ENCODE measurements around the gene MAGED2.
A peak's percentile ranks its signal among the peaks of the same experiment; 100 is the strongest.
"Not testable (repeated sequence)": the region's sequence is repeated elsewhere in the genome, so short reads cannot be mapped to it uniquely, and the experiment has no call there.

Gene MAGED2

DNA sequence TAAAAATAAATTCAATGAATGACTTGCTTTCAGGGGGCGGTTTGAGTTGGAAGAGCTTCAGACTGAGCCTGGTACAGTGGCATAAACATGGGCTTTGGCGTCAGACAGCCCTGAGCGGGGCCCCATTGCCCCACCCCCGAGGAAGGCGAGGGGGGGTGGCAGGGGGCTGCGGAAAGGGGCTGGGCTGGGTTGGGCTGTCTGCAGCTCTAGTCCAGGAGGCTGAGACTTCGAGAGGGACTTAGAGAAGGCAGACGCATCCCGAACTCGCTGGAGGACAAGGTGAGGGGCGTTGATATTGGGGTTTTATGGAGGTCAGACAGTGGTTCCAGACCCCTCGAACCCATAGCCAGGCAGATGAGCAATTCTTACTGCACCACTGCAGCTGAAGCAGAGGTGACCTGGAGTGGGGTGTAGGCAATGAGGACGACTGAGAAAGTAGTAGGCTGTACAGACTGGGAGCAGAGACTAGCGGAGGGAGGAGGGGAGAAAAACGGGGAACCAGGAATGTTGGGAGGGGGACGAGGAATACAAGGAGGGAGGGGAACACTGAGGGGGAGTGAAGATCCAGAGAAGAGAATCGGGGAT is at the start of gene MAGED2:
MAGED2 (plus strand) TSS at position 222 of the 585 bp plus-strand sequence. CDS start 1,587 bp downstream, outside the sequence.
- Histone ChIP-seq H3K4me1 (ENCODE audit: control insufficient read depth, low read length) (peaks cover 16% of the 10 kb centered on the region), H3K9me3 (ENCODE audit: control insufficient read depth, insufficient read depth, low read length) (no peaks in the 10 kb centered on the region), H3K4me2 (ENCODE audit: low read length) (peak within 1 kb of the TSS; percentile 73), H3K9me2 (replicated peaks; ENCODE audit: control insufficient read depth, low read length) (no peaks in the 10 kb centered on the region), H3K79me2 (ENCODE audit: control insufficient read depth, low read length) (peaks cover 6% of the 10 kb centered on the region), H4K20me1 (ENCODE audit: control insufficient read depth, insufficient read depth, low read depth, low read length) (no peaks in the 10 kb centered on the region), H3K27me3 (ENCODE audit: control insufficient read depth, low read length) (peaks cover 5% of the 10 kb centered on the region; the same call in 1 of the 2 replicates), H3K4me3 (ENCODE audit: low read length) (peak within 1 kb of the TSS; percentile 89), H3F3A (ENCODE audit: control insufficient read depth, insufficient read depth) (no peaks in the 10 kb centered on the region), H3K27ac (ENCODE audit: low read depth, low read length) (peak within 1 kb of the TSS; percentile 32), H3K36me3 (ENCODE audit: control insufficient read depth, low read length) (no peaks in the 10 kb centered on the region)
- no peak for TF ChIP-seq CTCF (IDR thresholded peaks at IDR 0.05; ENCODE audit: low read depth, low read length, poor library complexity, severe bottlenecking)
- TF ChIP-seq EZH2phosphoT487 (IDR thresholded peaks at IDR 0.05; ENCODE audit: borderline replicate concordance, low read length): no peak

- no peaks in the 10 kb centered on the region for H3K9me2 ChIP-seq (replicated peaks; ENCODE audit: control insufficient read depth, low read length)
- H3K4me2 ChIP-seq (ENCODE audit: low read length): no peak overlapping the region
- no peaks in the 10 kb centered on the region for H3K36me3 ChIP-seq (ENCODE audit: control insufficient read depth, low read length)
- no peaks in the 10 kb centered on the region for H4K20me1 ChIP-seq (ENCODE audit: control insufficient read depth, insufficient read depth, low read depth, low read length)
- H3K4me1 ChIP-seq (ENCODE audit: control insufficient read depth, low read length): no peaks in the 10 kb centered on the region
- H3K27ac ChIP-seq (ENCODE audit: low read depth, low read length): no peak overlapping the region
- H3K4me3 ChIP-seq (ENCODE audit: low read length): no peak overlapping the region
- H3K9me3 ChIP-seq (ENCODE audit: control insufficient read depth, insufficient read depth, low read length): no peaks in the 10 kb centered on the region
- TF ChIP-seq EZH2phosphoT487 (IDR thresholded peaks at IDR 0.05; ENCODE audit: borderline replicate concordance, low read length) (no peak), CTCF (IDR thresholded peaks at IDR 0.05; ENCODE audit: low read depth, low read length, poor library complexity, severe bottlenecking) (no peak)
- H3K79me2 ChIP-seq (ENCODE audit: control insufficient read depth, low read length): no peaks in the 10 kb centered on the region
- H3F3A ChIP-seq (ENCODE audit: control insufficient read depth, insufficient read depth): no peaks in the 10 kb centered on the region
- no peaks in the 10 kb centered on the region for H3K27me3 ChIP-seq (ENCODE audit: control insufficient read depth, low read length)
These were observed 49.2 kb upstream of the MAGED2 start for GRCh38 chrX:54758114-54759055.

DNA sequence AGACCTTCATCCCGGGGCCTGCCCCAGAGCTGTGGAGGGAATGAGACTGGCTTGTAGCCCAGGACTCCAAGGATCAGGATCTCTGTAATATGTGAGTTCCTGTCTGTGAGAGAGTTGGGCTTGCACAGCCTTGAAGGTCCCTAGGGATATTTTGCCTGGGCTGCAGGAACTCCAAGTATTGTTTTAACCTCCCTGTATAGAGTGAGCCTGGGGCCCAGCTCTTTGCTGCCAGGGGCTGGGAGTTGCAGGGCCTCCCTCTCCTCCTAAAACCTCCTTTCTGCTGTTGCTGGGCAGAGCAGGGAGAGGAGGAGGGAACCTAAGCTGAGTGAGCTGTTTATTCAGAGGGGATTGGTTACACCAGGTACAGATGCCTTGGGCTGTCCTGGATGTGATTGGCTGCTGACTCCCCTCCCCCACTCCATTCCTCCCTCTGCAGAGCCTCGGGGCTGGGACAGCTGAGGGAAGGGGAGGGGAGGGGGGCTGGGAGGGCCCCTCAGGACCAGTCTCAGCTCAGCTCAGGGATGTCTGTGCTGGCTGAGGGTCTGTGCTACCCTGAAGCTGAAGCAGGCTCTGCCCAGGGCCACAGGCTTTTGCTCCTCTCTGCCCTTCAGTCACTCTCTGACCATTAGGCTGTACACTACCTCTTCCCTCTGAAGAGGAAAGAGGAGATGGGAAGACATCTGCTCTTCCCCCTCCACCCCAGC is 33.0 kb upstream of the MAGED2 start:
- not testable (repeated sequence) for H3K9me3 ChIP-seq (ENCODE audit: control insufficient read depth, insufficient read depth, low read length); H3F3A ChIP-seq (ENCODE audit: control insufficient read depth, insufficient read depth); H3K79me2 ChIP-seq (ENCODE audit: control insufficient read depth, low read length); H3K27ac ChIP-seq (ENCODE audit: low read depth, low read length); H3K27me3 ChIP-seq (ENCODE audit: control insufficient read depth, low read length); H3K4me2 ChIP-seq (ENCODE audit: low read length); H3K4me1 ChIP-seq (ENCODE audit: control insufficient read depth, low read length); H3K4me3 ChIP-seq (ENCODE audit: low read length); H3K36me3 ChIP-seq (ENCODE audit: control insufficient read depth, low read length); H3K9me2 ChIP-seq (replicated peaks; ENCODE audit: control insufficient read depth, low read length); H4K20me1 ChIP-seq (ENCODE audit: control insufficient read depth, insufficient read depth, low read depth, low read length)

Measured in DOHH2 (cell line).